ENCODE measurements around the gene CREB3L2. TPM values are rescaled to one million over a fixed set of nuclear protein-coding genes. Genes with fewer than 3 reads are reported as not detected.

The CREB3L2 gene
- total and polyA plus RNA-seq, 2 of the 13 experiments (the other 11 are each of a cell fraction or from before 2014, with no cell fraction given) = 22.1 to 41.1 TPM

DNA sequence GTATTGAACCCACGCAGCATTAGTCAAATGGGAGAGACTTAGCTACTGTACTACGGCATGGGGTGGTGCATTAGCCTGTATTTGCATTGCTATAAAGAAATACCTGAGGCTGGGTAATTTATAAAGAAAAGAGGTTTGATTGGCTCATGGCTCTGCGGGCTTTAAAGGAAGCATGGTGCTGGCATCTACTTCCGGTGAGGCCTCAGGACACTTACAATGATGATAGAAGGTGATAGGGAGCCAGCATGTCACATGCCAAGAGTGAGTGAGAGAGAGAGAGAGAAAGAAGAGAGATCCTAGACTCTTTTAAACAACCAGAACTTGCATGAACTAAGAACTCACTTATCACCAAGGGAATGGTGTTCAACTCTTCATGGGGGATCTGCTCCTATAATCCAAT, 27.2 kb upstream of the CREB3L2 start (continued):
- no peak for TF ChIP-seq TARDBP (CRISPR knock-in tag; IDR thresholded peaks at IDR 0.05)
- TF ChIP-seq, protein P1, sequence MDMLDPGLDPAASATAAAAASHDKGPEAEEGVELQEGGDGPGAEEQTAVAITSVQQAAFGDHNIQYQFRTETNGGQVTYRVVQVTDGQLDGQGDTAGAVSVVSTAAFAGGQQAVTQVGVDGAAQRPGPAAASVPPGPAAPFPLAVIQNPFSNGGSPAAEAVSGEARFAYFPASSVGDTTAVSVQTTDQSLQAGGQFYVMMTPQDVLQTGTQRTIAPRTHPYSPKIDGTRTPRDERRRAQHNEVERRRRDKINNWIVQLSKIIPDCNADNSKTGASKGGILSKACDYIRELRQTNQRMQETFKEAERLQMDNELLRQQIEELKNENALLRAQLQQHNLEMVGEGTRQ (IDR thresholded peaks at IDR 0.05; ENCODE audit: low read depth, low read length) = no peak
- TF ChIP-seq, protein P1 (CRISPR knock-in tag; IDR thresholded peaks at IDR 0.05; ENCODE audit: borderline replicate concordance) = no peak
- TF ChIP-seq CCDC6 (CRISPR knock-in tag; IDR thresholded peaks at IDR 0.05) = no peak
- TF ChIP-seq MAFF (IDR thresholded peaks at IDR 0.05; ENCODE audit: low read depth, low read length) = no peak
- no peak for TF ChIP-seq ZNF329 (CRISPR knock-in tag; IDR thresholded peaks at IDR 0.05; ENCODE audit: low read depth)

DNA sequence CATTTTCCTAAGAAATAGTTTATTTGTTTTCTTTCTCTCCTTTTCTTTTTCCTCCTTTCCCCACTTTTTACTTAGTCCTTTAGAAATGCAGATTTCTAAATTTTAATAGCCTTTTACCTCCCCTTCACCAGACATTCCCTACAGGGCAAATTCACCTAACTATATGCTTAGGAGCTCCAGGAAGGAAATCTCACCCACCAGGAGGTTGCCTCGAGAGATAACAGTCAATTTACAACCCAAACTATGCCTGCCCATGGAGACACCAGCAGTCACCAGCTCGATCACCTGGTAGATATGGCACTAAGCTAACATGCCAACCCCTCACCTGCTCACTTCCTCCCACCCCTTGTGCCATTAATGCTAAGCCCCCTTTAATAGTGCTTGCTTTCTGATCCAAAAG, 25.2 kb upstream of the CREB3L2 start:
- Histone ChIP-seq H3K27me3 (ENCODE audit: control insufficient read depth in 1 of 2, insufficient read depth in 2 of 2, low read length in 2 of 2) (no peaks in the 10 kb centered on the region), H3K4me2 (ENCODE audit: low read depth, low read length) (no peak overlapping the region), H3K36me3 (replicated peaks in 1 of 2; ENCODE audit: control insufficient read depth in 1 of 2, insufficient read depth in 2 of 2, low read length in 2 of 2) (no peaks in the 10 kb centered on the region), H3K9me3 (ENCODE audit: low read length) (no peaks in the 10 kb centered on the region), H3K4me3 (replicated peaks in 1 of 3; ENCODE audit: insufficient read depth in 1 of 3, low read depth in 2 of 3, low read length in 3 of 3) (no peak overlapping the region), H2AFZ (ENCODE audit: low read length) (no peak overlapping the region), H3K79me2 (ENCODE audit: insufficient read depth, low read length) (no peaks in the 10 kb centered on the region), H3K9ac (ENCODE audit: insufficient read depth, low read depth, low read length) (no peak overlapping the region), H4K20me1 (ENCODE audit: insufficient read depth, low read length) (no peaks in the 10 kb centered on the region), H3K27ac (ENCODE audit: extremely low read length, insufficient read depth, low read length) (no peak overlapping the region), H3K4me1 (ENCODE audit: insufficient read depth, low read length) (peaks cover 9% of the 10 kb centered on the region)
- FAIRE-seq = no peak
- WGBS (ENCODE audit: low lambda C conversion rate) = 70% methylated on average over 2 of the region's 2 CpGs
- in situ Hi-C loops (cut with HindIII; ENCODE audit: extremely low pct_ligation_motif_present, low pct_unique_long_range_greater_than_20kb) (no loop called here), intact Hi-C loops (cut with micrococcal nuclease; ENCODE audit: unreplicated experiment) (no loop called here)
- no TSS peak for BruUV-seq (replicated peaks)
- no peak for DNase-seq (ENCODE audit: low spot score)
- TF ChIP-seq ZNF644 (CRISPR knock-in tag; IDR thresholded peaks at IDR 0.05; ENCODE audit: low read depth) (no peak), GFI1 (CRISPR knock-in tag; IDR thresholded peaks at IDR 0.05; ENCODE audit: borderline replicate concordance) (no peak), TOPORS (CRISPR knock-in tag; IDR thresholded peaks at IDR 0.05) (no peak), DMAP1 (CRISPR knock-in tag; IDR thresholded peaks at IDR 0.05) (no peak), ZNF10 (CRISPR knock-in tag; IDR thresholded peaks at IDR 0.05; ENCODE audit: borderline replicate concordance, low read depth) (no peak), ZSCAN12 (CRISPR knock-in tag; IDR thresholded peaks at IDR 0.05) (no peak), ASH2L (IDR thresholded peaks at IDR 0.05; ENCODE audit: insufficient read length, low read depth, low read length) (no peak), ZSCAN22 (CRISPR knock-in tag; IDR thresholded peaks at IDR 0.05) (no peak), SCMH1 (CRISPR knock-in tag; IDR thresholded peaks at IDR 0.05; ENCODE audit: borderline replicate concordance) (no peak), MED8 (CRISPR knock-in tag; IDR thresholded peaks at IDR 0.05; ENCODE audit: insufficient replicate concordance) (no peak), BRD4 (CRISPR knock-in tag; IDR thresholded peaks at IDR 0.05) (no peak), ZMYM2 (CRISPR knock-in tag; IDR thresholded peaks at IDR 0.05) (no peak), REL (CRISPR knock-in tag; conservative IDR thresholded peaks at IDR 0.05) (no peak), KLF13 (CRISPR knock-in tag; IDR thresholded peaks at IDR 0.05) (no peak)
- TF ChIP-seq, protein P2, sequence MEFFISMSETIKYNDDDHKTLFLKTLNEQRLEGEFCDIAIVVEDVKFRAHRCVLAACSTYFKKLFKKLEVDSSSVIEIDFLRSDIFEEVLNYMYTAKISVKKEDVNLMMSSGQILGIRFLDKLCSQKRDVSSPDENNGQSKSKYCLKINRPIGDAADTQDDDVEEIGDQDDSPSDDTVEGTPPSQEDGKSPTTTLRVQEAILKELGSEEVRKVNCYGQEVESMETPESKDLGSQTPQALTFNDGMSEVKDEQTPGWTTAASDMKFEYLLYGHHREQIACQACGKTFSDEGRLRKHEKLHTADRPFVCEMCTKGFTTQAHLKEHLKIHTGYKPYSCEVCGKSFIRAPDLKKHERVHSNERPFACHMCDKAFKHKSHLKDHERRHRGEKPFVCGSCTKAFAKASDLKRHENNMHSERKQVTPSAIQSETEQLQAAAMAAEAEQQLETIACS (CRISPR knock-in tag; IDR thresholded peaks at IDR 0.05) = no peak
- TF ChIP-seq, protein P3, sequence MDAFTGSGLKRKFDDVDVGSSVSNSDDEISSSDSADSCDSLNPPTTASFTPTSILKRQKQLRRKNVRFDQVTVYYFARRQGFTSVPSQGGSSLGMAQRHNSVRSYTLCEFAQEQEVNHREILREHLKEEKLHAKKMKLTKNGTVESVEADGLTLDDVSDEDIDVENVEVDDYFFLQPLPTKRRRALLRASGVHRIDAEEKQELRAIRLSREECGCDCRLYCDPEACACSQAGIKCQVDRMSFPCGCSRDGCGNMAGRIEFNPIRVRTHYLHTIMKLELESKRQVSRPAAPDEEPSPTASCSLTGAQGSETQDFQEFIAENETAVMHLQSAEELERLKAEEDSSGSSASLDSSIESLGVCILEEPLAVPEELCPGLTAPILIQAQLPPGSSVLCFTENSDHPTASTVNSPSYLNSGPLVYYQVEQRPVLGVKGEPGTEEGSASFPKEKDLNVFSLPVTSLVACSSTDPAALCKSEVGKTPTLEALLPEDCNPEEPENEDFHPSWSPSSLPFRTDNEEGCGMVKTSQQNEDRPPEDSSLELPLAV (CRISPR knock-in tag; conservative IDR thresholded peaks at IDR 0.05; ENCODE audit: low read depth) = no peak
- POLR2A ChIA-PET = no interaction called here
- CTCF ChIA-PET (ENCODE audit: low intra/inter-chr PET ratio, low total read pairs) = no interaction called here
- ATAC-seq = no peak
